Spleen (tissue), 7 donors: ENCODE results near the gene RTL1.

Experiments used
- CTCF ChIP-seq, 11 experiments: fragments of 200-600 bp in 7 of 11; fragments of 450-650 bp in 4 of 11; sonication (generic) in 4 of 11; IDR thresholded peaks in 8 of 11; conservative IDR thresholded peaks in 3 of 11; 1 replicate in 7 of 11; 2 replicates in 4 of 11; pipeline versions ENCODE4 v1.4.0 to v1.8.0; 2016 to 2021; ENCODE audit warnings: antibody characterized with exemption in 11 of 11, inconsistent platforms in 4 of 11, mild to moderate bottlenecking in 1 of 11
- POLR2AphosphoS5 ChIP-seq, 3 donors: sonication (generic); formaldehyde crosslinking; IDR thresholded peaks; one replicate each; pipeline ENCODE4 v1.5.1; 2017; ENCODE audit warnings: antibody characterized with exemption in 3 of 3
- donor health status: DM: no; HTN: no; CAD: no; lungs with moderate emphysema.
- donor health status: DM: no; HTN: no; CAD: no.
- donor health status: DM: no; HTN: no; CAD: no.

GRCh38 chr14:100875126-100875525 is 28.4 kb downstream of the RTL1 start:
- TF ChIP-seq CTCF (IDR thresholded peaks at IDR 0.05 in 8 of 11, conservative IDR thresholded peaks at IDR 0.05 in 3 of 11) = no peak
- no peak for TF ChIP-seq POLR2AphosphoS5 (IDR thresholded peaks at IDR 0.05)
